Stimulated activated CD4-positive, alpha-beta T cell treated with anti-CD3 and anti-CD28 coated beads, Interleukin-12 subunit alpha, Interleukin-12 subunit beta, amount 100 ng/mL, for 48 hours (primary cell): ENCODE measurements around the gene C13orf42.

Experiments used
- DNase-seq, 3 donors: peaks; one replicate each; pipeline ENCODE4 v3.0.0-alpha.2; 2020; ENCODE audit warnings: low read depth in 2 of 3, low spot score in 1 of 3

C13orf42 gene

DNA sequence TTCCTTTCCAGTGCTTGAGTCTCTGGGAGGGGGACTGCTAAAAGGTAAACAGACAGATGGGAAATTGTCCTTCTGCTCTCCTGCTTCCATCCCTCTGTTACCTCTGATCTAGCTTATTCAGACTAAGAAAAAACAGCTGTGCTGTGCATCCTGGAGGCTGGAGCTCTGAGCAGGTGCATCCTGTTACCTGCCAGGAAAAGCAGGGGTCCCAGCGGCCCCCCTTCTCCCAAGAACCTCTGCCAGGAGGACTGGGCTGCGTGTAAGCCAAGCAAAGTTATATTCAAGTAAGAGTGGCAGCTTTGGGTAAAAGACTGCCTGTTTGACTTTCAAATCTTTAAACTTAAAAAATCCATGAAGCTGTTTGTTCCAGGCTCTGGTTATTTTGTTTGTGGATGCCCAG lies 75.1 kb downstream of the C13orf42 start:
- DNase-seq: no peak

GRCh38 chr13:51035469-51035868 lies 75.6 kb downstream of the C13orf42 start:
- no peak for DNase-seq

GRCh38 chr13:51034906-51035305 lies 76.2 kb downstream of the C13orf42 start:
- DNase-seq: no peak

- DNase-seq: no peak
These were observed 77.5 kb downstream of the C13orf42 start for GRCh38 chr13:51033421-51034185.

- no peak for DNase-seq
These were observed 78.2 kb downstream of the C13orf42 start for GRCh38 chr13:51032831-51033230.
